Stimulated activated naive CD8-positive, alpha-beta T cell treated with anti-CD3 and anti-CD28 coated beads, Interleukin-15, Interleukin-2, amounts not matched to agents 100 ng/mL and 50 ng/mL, for 24 hours (primary cell): ENCODE data around the gene SPTLC1.
"Not testable (repeated sequence)": the region's sequence is repeated elsewhere in the genome, so short reads cannot be mapped to it uniquely, and the experiment has no call there.

Experiments used
- H3K27ac Mint-ChIP-seq: one replicate; pipeline ENCODE4 v1.8.0; 2021; ENCODE audit warnings: mild to moderate bottlenecking, mixed read lengths
- H3K27me3 Mint-ChIP-seq: one replicate; pipeline ENCODE4 v1.8.0; 2021; ENCODE audit warnings: mixed read lengths
- H3K36me3 Mint-ChIP-seq: one replicate; pipeline ENCODE4 v1.8.0; 2021; ENCODE audit warnings: low read depth, mixed read lengths
- H3K4me1 Mint-ChIP-seq: one replicate; pipeline ENCODE4 v1.8.0; 2021; ENCODE audit warnings: low read depth, mixed read lengths
- H3K4me3 Mint-ChIP-seq: one replicate; pipeline ENCODE4 v1.8.0; 2021; ENCODE audit warnings: mild to moderate bottlenecking, mixed read lengths
- H3K9me3 Mint-ChIP-seq: one replicate; pipeline ENCODE4 v1.8.0; 2021; ENCODE audit warnings: mixed read lengths

Gene SPTLC1

GRCh38 chr9:92003308-92004044 lies 111.7 kb downstream of the SPTLC1 start:
- Mint-ChIP-seq H3K36me3 (no peaks in the 10 kb centered on the region), H3K27me3 (peaks cover 11% of the 10 kb centered on the region), H3K4me3 (no peak overlapping the region), H3K4me1 (no peaks in the 10 kb centered on the region), H3K9me3 (no peaks in the 10 kb centered on the region), H3K27ac (no peak overlapping the region)

DNA sequence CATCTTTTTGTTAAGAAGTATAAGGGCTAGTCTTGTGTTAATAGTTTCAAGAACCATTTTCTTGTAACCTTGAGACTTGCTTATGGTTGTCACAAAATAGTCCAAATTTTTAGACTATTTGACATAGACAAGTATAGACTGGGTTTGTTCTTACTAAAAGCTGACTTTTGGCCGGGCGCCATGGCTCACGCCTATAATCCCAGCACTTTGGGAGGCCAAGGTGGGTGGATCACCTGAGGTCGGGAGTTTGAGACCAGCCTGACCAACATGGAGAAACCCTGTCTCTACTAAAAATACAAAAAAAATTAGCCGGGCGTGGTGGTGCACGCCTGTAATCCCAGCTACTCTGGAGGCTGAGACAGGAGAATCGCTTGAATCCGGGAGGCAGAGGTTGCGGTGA lies 113.3 kb downstream of the SPTLC1 start:
- H3K36me3 Mint-ChIP-seq, H3K27ac Mint-ChIP-seq, H3K4me3 Mint-ChIP-seq, H3K4me1 Mint-ChIP-seq, H3K9me3 Mint-ChIP-seq: not testable (repeated sequence)
- peaks cover 11% of the 10 kb centered on the region for H3K27me3 Mint-ChIP-seq

GRCh38 chr9:92001244-92001643 lies 114.0 kb downstream of the SPTLC1 start:
- Mint-ChIP-seq H3K4me3 (no peak overlapping the region), H3K27ac (no peak overlapping the region), H3K4me1 (no peaks in the 10 kb centered on the region), H3K9me3 (no peaks in the 10 kb centered on the region), H3K27me3 (peaks cover 11% of the 10 kb centered on the region), H3K36me3 (no peaks in the 10 kb centered on the region)

- Mint-ChIP-seq H3K4me3 (no peak overlapping the region), H3K9me3 (no peaks in the 10 kb centered on the region), H3K27me3 (peaks cover 29% of the 10 kb centered on the region), H3K4me1 (no peaks in the 10 kb centered on the region), H3K27ac (no peak overlapping the region), H3K36me3 (no peaks in the 10 kb centered on the region)
Measured at GRCh38 chr9:91995000-91995655, 120.1 kb downstream of the SPTLC1 start.

GRCh38 chr9:91994422-91994821 lies 120.8 kb downstream of the SPTLC1 start:
- Mint-ChIP-seq H3K27ac (no peak overlapping the region), H3K4me1 (no peaks in the 10 kb centered on the region), H3K4me3 (no peak overlapping the region), H3K36me3 (no peaks in the 10 kb centered on the region), H3K27me3 (peaks cover 31% of the 10 kb centered on the region), H3K9me3 (no peaks in the 10 kb centered on the region)

- Mint-ChIP-seq H3K36me3 (no peaks in the 10 kb centered on the region), H3K27ac (no peak overlapping the region), H3K4me3 (no peak overlapping the region), H3K4me1 (no peaks in the 10 kb centered on the region), H3K27me3 (peaks cover 25% of the 10 kb centered on the region), H3K9me3 (no peaks in the 10 kb centered on the region)
Measured at GRCh38 chr9:91992461-91993041, 122.7 kb downstream of the SPTLC1 start.

GRCh38 chr9:91991721-91992341 lies 123.4 kb downstream of the SPTLC1 start:
- Mint-ChIP-seq H3K27me3 (peaks cover 25% of the 10 kb centered on the region), H3K27ac (no peak overlapping the region), H3K9me3 (no peaks in the 10 kb centered on the region), H3K36me3 (no peaks in the 10 kb centered on the region), H3K4me1 (no peaks in the 10 kb centered on the region), H3K4me3 (no peak overlapping the region)

GRCh38 chr9:91986248-91986647 lies 129.0 kb downstream of the SPTLC1 start:
- Mint-ChIP-seq H3K27me3 (peaks cover 8% of the 10 kb centered on the region), H3K27ac (no peak overlapping the region), H3K4me3 (no peak overlapping the region)

DNA sequence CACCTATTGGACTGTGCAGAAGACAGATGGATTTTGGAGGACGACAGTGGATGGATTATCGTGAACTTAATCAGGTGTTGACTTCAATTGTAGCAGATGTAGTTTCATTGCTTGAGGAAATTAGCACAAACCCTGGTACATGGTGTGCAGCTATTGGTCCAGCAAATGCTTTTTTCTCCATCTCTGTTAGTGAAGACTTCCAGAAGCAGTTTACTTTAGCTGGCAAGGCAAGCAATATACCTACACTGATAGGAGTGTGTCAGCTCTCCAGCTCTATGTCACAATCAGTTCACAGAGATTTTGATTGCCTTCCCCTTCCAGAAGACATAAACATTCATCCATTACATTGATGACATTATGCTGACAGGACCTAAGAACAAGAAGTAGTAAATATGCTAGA lies 129.5 kb downstream of the SPTLC1 start:
- H3K4me1 Mint-ChIP-seq = no peaks in the 10 kb centered on the region
- no peak overlapping the region for H3K27ac Mint-ChIP-seq
- H3K9me3 Mint-ChIP-seq = peaks cover 3% of the 10 kb centered on the region

More at GRCh38 chr9:91986248-91986647, 129.0 kb downstream of the SPTLC1 start:
- no peaks in the 10 kb centered on the region for H3K36me3 Mint-ChIP-seq
- H3K9me3 Mint-ChIP-seq = peaks cover 3% of the 10 kb centered on the region
- H3K4me1 Mint-ChIP-seq = no peaks in the 10 kb centered on the region

More for the DNA sequence above, 129.5 kb downstream of the SPTLC1 start:
- H3K36me3 Mint-ChIP-seq = no peaks in the 10 kb centered on the region
- no peak overlapping the region for H3K4me3 Mint-ChIP-seq
- H3K27me3 Mint-ChIP-seq = peaks cover 8% of the 10 kb centered on the region
